ENCODE data around the gene PGS1. TPM values are rescaled to one million over a fixed set of nuclear protein-coding genes. Genes with fewer than 3 reads are reported as not detected.

PGS1 gene
- total RNA-seq, 4 donors from 2014 or later = 24.1 to 53.0 (median 38.8) TPM

DNA sequence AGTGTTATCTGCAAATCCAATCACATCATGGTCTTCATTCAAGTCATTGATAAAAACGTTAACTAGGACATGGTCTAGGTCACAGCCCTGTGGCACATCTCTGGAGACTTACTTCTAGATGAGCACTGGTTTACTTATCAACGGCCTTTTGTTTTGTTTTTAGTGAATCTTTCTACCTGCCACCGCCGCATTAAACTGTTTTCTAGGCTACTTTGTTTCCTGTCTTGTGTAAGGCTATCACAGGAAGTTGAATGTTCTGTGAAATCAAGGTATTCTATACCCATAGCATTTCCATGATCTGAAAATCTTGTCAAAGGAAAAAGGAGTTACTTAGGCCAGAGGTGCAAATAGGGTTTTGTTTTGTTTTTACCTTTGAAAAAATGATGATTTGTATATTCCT is 45.5 kb upstream of the PGS1 start:
- Histone ChIP-seq H3K27ac (no peak overlapping the region), H3K27me3 (no peaks in the 10 kb centered on the region), H3K36me3 (no peaks in the 10 kb centered on the region), H3K4me3 (no peak overlapping the region), H3K9me3 (no peaks in the 10 kb centered on the region), H3K4me1 (peaks cover 0 to 20% (median 0%) of the 10 kb centered on the region in 3 donors)
- 59 to 87% methylated on average over 3 to 4 of the region's 4 CpGs for WGBS, 2 donors (ENCODE audit: low coverage in 1 of 2)
- no peak for TF ChIP-seq EP300 (IDR thresholded peaks at IDR 0.05)
- TF ChIP-seq POLR2A (IDR thresholded peaks at IDR 0.05) = no peak
- TF ChIP-seq, protein P1, sequence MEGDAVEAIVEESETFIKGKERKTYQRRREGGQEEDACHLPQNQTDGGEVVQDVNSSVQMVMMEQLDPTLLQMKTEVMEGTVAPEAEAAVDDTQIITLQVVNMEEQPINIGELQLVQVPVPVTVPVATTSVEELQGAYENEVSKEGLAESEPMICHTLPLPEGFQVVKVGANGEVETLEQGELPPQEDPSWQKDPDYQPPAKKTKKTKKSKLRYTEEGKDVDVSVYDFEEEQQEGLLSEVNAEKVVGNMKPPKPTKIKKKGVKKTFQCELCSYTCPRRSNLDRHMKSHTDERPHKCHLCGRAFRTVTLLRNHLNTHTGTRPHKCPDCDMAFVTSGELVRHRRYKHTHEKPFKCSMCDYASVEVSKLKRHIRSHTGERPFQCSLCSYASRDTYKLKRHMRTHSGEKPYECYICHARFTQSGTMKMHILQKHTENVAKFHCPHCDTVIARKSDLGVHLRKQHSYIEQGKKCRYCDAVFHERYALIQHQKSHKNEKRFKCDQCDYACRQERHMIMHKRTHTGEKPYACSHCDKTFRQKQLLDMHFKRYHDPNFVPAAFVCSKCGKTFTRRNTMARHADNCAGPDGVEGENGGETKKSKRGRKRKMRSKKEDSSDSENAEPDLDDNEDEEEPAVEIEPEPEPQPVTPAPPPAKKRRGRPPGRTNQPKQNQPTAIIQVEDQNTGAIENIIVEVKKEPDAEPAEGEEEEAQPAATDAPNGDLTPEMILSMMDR (IDR thresholded peaks at IDR 0.05) = no peak
- no peak for TF ChIP-seq POLR2AphosphoS5 (IDR thresholded peaks at IDR 0.05)
- no peak for ATAC-seq

DNA sequence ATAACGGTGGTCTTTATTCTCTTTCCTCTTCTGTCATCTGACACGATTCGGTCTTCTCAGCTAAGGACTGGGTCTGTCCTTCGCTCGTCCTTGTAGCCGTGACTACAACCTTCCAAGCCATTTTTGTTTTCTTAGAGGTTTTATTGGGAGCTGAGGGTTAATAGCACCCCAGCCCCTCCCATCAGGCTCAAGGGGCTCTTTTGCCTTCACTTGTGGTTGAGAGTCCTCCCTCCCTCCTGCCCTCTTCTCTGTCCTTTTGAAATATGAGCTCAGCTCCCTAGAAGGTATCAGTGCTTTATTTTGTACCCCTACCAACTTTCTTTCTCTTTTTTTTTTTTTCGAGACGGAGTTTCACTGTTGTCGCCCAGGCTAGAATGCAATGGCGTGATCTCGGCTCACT is 43.2 kb upstream of the PGS1 start:
- Histone ChIP-seq H3K4me3 (no peak overlapping the region), H3K27ac (no peak overlapping the region), H3K27me3 (no peaks in the 10 kb centered on the region), H3K9me3 (no peaks in the 10 kb centered on the region), H3K4me1 (peaks cover 0 to 12% (median 0%) of the 10 kb centered on the region in 3 donors), H3K36me3 (no peaks in the 10 kb centered on the region)
- TF ChIP-seq, protein P1 (IDR thresholded peaks at IDR 0.05) = no peak
- TF ChIP-seq EP300 (IDR thresholded peaks at IDR 0.05) (no peak), POLR2A (IDR thresholded peaks at IDR 0.05) (no peak), POLR2AphosphoS5 (IDR thresholded peaks at IDR 0.05) (no peak)
- ATAC-seq = no peak
- WGBS, 2 donors (ENCODE audit: low coverage in 1 of 2) = 93 to 98% methylated on average over 9 to 10 of the region's 11 CpGs

DNA sequence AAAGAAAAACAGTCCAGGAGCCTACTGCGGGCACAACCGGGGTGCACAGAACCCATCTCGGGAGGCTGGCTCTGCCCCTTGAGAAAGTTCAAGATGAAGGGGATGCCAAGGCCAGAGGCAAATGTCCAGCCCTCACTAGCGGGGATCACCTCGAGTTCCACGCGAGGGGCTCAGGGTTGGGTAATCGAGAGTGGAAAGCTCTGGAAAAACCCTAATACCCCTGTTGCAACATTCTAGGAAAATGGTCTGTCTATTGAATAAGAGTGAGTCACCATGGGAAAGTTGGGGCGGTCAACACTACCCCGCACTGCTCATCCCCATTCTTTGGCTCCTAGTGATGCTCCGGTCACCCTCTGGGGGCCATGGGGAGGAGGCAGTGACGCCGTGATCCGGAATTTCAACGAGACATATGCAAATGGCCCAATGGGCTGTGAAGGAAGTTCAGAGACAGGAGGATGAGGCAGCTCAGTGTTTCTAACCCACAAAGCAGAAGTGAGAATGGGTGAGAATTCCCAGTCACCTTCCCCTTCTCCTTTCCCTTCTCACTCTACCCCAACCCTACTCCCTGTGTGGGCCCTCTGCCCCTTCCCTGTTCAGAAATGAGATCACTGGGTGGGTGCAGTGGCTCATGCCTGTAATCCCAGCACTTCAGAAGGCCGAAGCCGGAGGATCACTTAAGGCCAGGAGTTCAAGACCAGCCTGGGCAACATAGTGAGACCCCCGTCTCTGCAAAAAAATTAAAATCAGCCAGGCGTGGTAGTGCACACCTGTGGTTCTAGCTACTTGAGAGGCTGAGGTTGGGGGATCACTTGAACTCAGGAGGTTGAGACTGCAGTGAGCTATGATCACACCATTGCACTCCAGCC is 41.0 kb upstream of the PGS1 start:
- no peaks in the 10 kb centered on the region for H3K36me3 ChIP-seq
- no peak overlapping the region for H3K4me3 ChIP-seq
- no peaks in the 10 kb centered on the region for H3K9me3 ChIP-seq
- H3K4me1 ChIP-seq = peaks cover 0 to 16% (median 10%) of the 10 kb centered on the region in 3 donors
- TF ChIP-seq POLR2AphosphoS5 (IDR thresholded peaks at IDR 0.05) (no peak), POLR2A (IDR thresholded peaks at IDR 0.05) (no peak), EP300 (IDR thresholded peaks at IDR 0.05) (no peak)
- TF ChIP-seq, protein P1 (IDR thresholded peaks at IDR 0.05) = no peak
- WGBS, 2 donors (ENCODE audit: low coverage in 1 of 2) = 91 to 96% methylated on average over 9 to 10 of the region's 19 CpGs
- no peak overlapping the region for H3K27ac ChIP-seq
- ATAC-seq = no peak
- no peaks in the 10 kb centered on the region for H3K27me3 ChIP-seq

DNA sequence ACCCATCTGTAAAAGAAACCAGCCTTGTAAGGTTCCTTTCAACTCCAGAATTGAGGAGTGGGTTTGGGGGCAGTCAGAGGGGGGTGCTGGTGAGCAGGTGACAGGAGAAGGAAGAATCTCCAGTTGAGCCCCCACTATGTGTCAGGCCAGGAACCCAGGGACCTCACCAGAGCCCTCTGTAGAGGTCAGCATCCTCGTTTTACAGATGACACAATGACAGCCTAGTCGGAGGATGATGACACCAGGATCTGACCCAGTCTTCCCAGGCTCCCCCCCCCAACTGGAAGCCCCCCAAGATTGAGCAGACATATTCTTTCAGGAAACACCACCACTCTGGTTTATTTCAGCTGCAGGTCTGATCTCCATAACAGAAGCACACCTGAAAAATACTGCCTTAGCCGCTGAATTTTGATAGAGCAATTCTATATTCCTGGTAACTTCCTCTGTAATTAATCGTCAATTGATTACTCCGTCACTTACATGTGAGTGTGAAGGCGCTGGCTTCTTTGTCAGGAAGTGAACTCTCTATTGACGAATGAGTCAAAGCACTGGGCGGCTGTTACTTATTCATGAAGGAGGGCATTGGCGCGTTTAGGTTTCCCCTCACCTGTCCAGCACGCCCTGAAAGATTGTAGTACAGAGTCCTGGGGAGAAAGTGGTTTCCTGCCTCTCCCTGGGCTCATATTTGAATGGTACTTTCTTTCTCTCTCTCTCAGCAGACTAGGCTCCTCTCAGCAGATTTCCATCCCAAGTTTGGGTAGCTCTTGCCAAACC is 39.8 kb upstream of the PGS1 start:
- ATAC-seq = no peak
- Histone ChIP-seq H3K27ac (peak overlapping the region in 1 of 4 donors; percentile 24), H3K9me3 (no peaks in the 10 kb centered on the region), H3K36me3 (no peaks in the 10 kb centered on the region), H3K4me1 (peaks cover 5 to 28% (median 22%) of the 10 kb centered on the region in 3 donors), H3K27me3 (no peaks in the 10 kb centered on the region), H3K4me3 (no peak overlapping the region)
- WGBS, 2 donors (ENCODE audit: low coverage in 1 of 2) = 67 to 76% methylated on average over 5 to 11 of the region's 11 CpGs
- TF ChIP-seq POLR2AphosphoS5 (IDR thresholded peaks at IDR 0.05) (no peak), POLR2A (IDR thresholded peaks at IDR 0.05) (no peak), EP300 (IDR thresholded peaks at IDR 0.05) (no peak)
- TF ChIP-seq, protein P1 (IDR thresholded peaks at IDR 0.05) = no peak
